GM10266 (cell line): ENCODE data around the gene TRPV3.
"Not testable (repeated sequence)": the region's sequence is repeated elsewhere in the genome, so short reads cannot be mapped to it uniquely, and the experiment has no call there.

Experiments
- DNase-seq: peaks from one replicate; pipeline ENCODE4 v3.0.0; 2012; ENCODE audit errors: extremely low spot score
- CTCF ChIP-seq: IDR thresholded peaks from 2 replicates; pipeline ENCODE4 v1.5.1; 2012; ENCODE audit warnings: mild to moderate bottlenecking, low read depth; ENCODE audit not compliant: control insufficient read depth, insufficient read depth; ENCODE audit errors: missing control alignments

The TRPV3 gene

GRCh38 chr17:3514873-3515272 is 42.7 kb downstream of the TRPV3 start:
- TF ChIP-seq CTCF = no peak
- DNase-seq = no peak

GRCh38 chr17:3514167-3514566 is 43.4 kb downstream of the TRPV3 start:
- DNase-seq = not testable (repeated sequence)

- no peak for DNase-seq
- no peak for TF ChIP-seq CTCF
These were observed 44.1 kb downstream of the TRPV3 start for GRCh38 chr17:3513305-3514035.

GRCh38 chr17:3512505-3513171 is 45.0 kb downstream of the TRPV3 start:
- no peak for DNase-seq
- TF ChIP-seq CTCF = no peak

GRCh38 chr17:3511852-3512504 is 45.6 kb downstream of the TRPV3 start:
- no peak for DNase-seq
- no peak for TF ChIP-seq CTCF

GRCh38 chr17:3510090-3510489 is 47.5 kb downstream of the TRPV3 start:
- DNase-seq = no peak
- TF ChIP-seq CTCF = no peak

- TF ChIP-seq CTCF = no peak
- DNase-seq = no peak
These were observed 49.7 kb downstream of the TRPV3 start for GRCh38 chr17:3507869-3508268.
